Epithelial cell of proximal tubule (primary cell): Measurements from ENCODE around the gene DYNC2I2. TPM values are rescaled to one million over a fixed set of nuclear protein-coding genes. Genes with fewer than 3 reads are reported as not detected.

Experiments used
- DNase-seq: peaks from one replicate; pipeline ENCODE4 v3.0.0-alpha.2; 2011; ENCODE audit warnings: low read depth
- H3K4me3 ChIP-seq: 2 replicates; pipeline ENCODE4 v1.5.1; 2011; ENCODE audit warnings: low read depth, mild to moderate bottlenecking, low read length
- CTCF ChIP-seq: conservative IDR thresholded peaks from 2 replicates; pipeline ENCODE4 v1.5.1; 2012; ENCODE audit warnings: low read depth, mild to moderate bottlenecking, low read length
- total RNA-seq: library from RNA; depleted of rRNA; stranded (reverse); fragments of >200 nt; gene quantifications from 2 replicates; pipeline ENCODE4 v1.2.3, GENCODE V29; 2015

The DYNC2I2 gene
- total RNA-seq, 1 donor from 2014 or later: 121 TPM

GRCh38 chr9:128635266-128636023, 21.2 kb downstream of the DYNC2I2 start:
- DNase-seq: peak; percentile 61
- TF ChIP-seq CTCF: peak; percentile 85
- peak overlapping the region; percentile 34 for H3K4me3 ChIP-seq

- H3K4me3 ChIP-seq: no peak overlapping the region
- no peak for DNase-seq
- no peak for TF ChIP-seq CTCF
Observed at GRCh38 chr9:128634651-128635262, 21.9 kb downstream of the DYNC2I2 start.

- no peak overlapping the region for H3K4me3 ChIP-seq
- DNase-seq: no peak
- no peak for TF ChIP-seq CTCF
Observed at GRCh38 chr9:128634111-128634510, 22.5 kb downstream of the DYNC2I2 start.

- no peak for TF ChIP-seq CTCF
- DNase-seq: no peak
- no peak overlapping the region for H3K4me3 ChIP-seq
Observed at GRCh38 chr9:128633601-128634000, 23.0 kb downstream of the DYNC2I2 start.

- DNase-seq: no peak
- TF ChIP-seq CTCF: no peak
- H3K4me3 ChIP-seq: no peak overlapping the region
Observed at GRCh38 chr9:128633057-128633456, 23.6 kb downstream of the DYNC2I2 start.

- DNase-seq: no peak
- TF ChIP-seq CTCF: no peak
- H3K4me3 ChIP-seq: no peak overlapping the region
Observed at GRCh38 chr9:128632486-128632885, 24.2 kb downstream of the DYNC2I2 start.

GRCh38 chr9:128632066-128632465, 24.6 kb downstream of the DYNC2I2 start:
- DNase-seq: no peak
- no peak for TF ChIP-seq CTCF

More at GRCh38 chr9:128632066-128632465, 24.6 kb downstream of the DYNC2I2 start:
- no peak overlapping the region for H3K4me3 ChIP-seq
